Stimulated activated naive CD8-positive, alpha-beta T cell treated with anti-CD3 and anti-CD28 coated beads, Interleukin-15, Interleukin-2, amounts not matched to agents 100 U/mL and 50 U/mL, for 24 hours (primary cell): ENCODE results near the gene ICAM2.
"Not testable (repeated sequence)": the region's sequence is repeated elsewhere in the genome, so short reads cannot be mapped to it uniquely, and the experiment has no call there.

Source experiments
- ATAC-seq: fragments of 150-1000 bp; cut with Tn5 transposase; one replicate; pipeline ENCODE4 v1.10.0; 2021
- DNase-seq: peaks from one replicate; pipeline ENCODE4 v3.0.0; 2021

ICAM2 gene

GRCh38 chr17:64042700-64043485, 22.5 kb upstream of the ICAM2 start:
- no peak for ATAC-seq
- no peak for DNase-seq

- no peak for DNase-seq
- no peak for ATAC-seq
These were observed 21.5 kb upstream of the ICAM2 start for GRCh38 chr17:64041912-64042311.

GRCh38 chr17:64040206-64040605, 19.8 kb upstream of the ICAM2 start:
- DNase-seq (no peak), ATAC-seq (no peak)

GRCh38 chr17:64039106-64039400, 18.6 kb upstream of the ICAM2 start:
- ATAC-seq (no peak), DNase-seq (no peak)

- no peak for ATAC-seq
These were observed 18.1 kb upstream of the ICAM2 start for GRCh38 chr17:64038331-64039105.

GRCh38 chr17:64037802-64038201, 17.4 kb upstream of the ICAM2 start:
- DNase-seq (no peak), ATAC-seq (no peak)

More at GRCh38 chr17:64038331-64039105, 18.1 kb upstream of the ICAM2 start:
- no peak for DNase-seq

GRCh38 chr17:64037180-64037579, 16.7 kb upstream of the ICAM2 start:
- no peak for ATAC-seq
- DNase-seq = no peak

GRCh38 chr17:64036198-64036922, 15.9 kb upstream of the ICAM2 start:
- no peak for ATAC-seq

GRCh38 chr17:64032081-64032480, 11.6 kb upstream of the ICAM2 start:
- no peak for ATAC-seq
- DNase-seq = no peak

More at GRCh38 chr17:64036198-64036922, 15.9 kb upstream of the ICAM2 start:
- DNase-seq = no peak

- ATAC-seq (no peak), DNase-seq (peak; percentile 77)
These were observed 8.5 kb upstream of the ICAM2 start for GRCh38 chr17:64028874-64029464.

- ATAC-seq (peak; percentile 79), DNase-seq (peak; percentile 90)
These were observed 5.4 kb upstream of the ICAM2 start for GRCh38 chr17:64025732-64026294.

- DNase-seq = no peak
- ATAC-seq = peak; percentile 36
These were observed 4.6 kb upstream of the ICAM2 start for GRCh38 chr17:64024781-64025731.

GRCh38 chr17:64024215-64024654, 3.8 kb upstream of the ICAM2 start:
- no peak for ATAC-seq
- DNase-seq = no peak

- ATAC-seq (no peak), DNase-seq (no peak)
These were observed 2.2 kb upstream of the ICAM2 start for GRCh38 chr17:64022611-64023063.

- ATAC-seq = peak; percentile 2
- DNase-seq = not testable (repeated sequence)
These were observed 877 bp downstream of the ICAM2 start for GRCh38 chr17:64019551-64019961.

GRCh38 chr17:64017381-64017980, 3.0 kb downstream of the ICAM2 start:
- DNase-seq (no peak), ATAC-seq (no peak)

- ATAC-seq = no peak
- DNase-seq = no peak
These were observed 3.5 kb downstream of the ICAM2 start for GRCh38 chr17:64016974-64017373.

GRCh38 chr17:64016231-64016784, 4.1 kb downstream of the ICAM2 start:
- DNase-seq = no peak
- ATAC-seq = peak; percentile 26

- DNase-seq = no peak
- no peak for ATAC-seq
These were observed 5.0 kb downstream of the ICAM2 start for GRCh38 chr17:64015447-64015846.
